Neural progenitor cell (in vitro differentiated cells): ENCODE data around the gene KLK14. TPM values are rescaled to one million over a fixed set of nuclear protein-coding genes. Genes with fewer than 3 reads are reported as not detected.

Experiments
- DNase-seq: peaks from one replicate; pipeline ENCODE4 v3.0.0-alpha.2; 2016; ENCODE audit warnings: low spot score
- H2AFZ ChIP-seq: fragments of 200-600 bp; sonication (generic); replicated peaks from 2 replicates; pipeline ENCODE4 v1.6.1; 2016; ENCODE audit warnings: antibody characterized with exemption
- H3F3A ChIP-seq: fragments of 200-600 bp; sonication (generic); 2 replicates; pipeline ENCODE4 v1.6.1; 2016; ENCODE audit warnings: antibody characterized with exemption, low read depth
- H3K27ac ChIP-seq: fragments of 200-600 bp; sonication (generic); 2 replicates; pipeline ENCODE4 v1.5.1; 2016; ENCODE audit warnings: mild to moderate bottlenecking
- H3K27me3 ChIP-seq: fragments of 200-600 bp; sonication (generic); 2 replicates; pipeline ENCODE4 v1.6.1; 2016; ENCODE audit warnings: mild to moderate bottlenecking, moderate library complexity
- H3K36me3 ChIP-seq: fragments of 200-600 bp; sonication (generic); 2 replicates; pipeline ENCODE4 v1.5.1; 2016
- H3K4me1 ChIP-seq: fragments of 200-600 bp; sonication (generic); 2 replicates; pipeline ENCODE4 v1.6.1; 2016; ENCODE audit warnings: mixed run types
- H3K4me2 ChIP-seq: fragments of 200-600 bp; sonication (generic); 2 replicates; pipeline ENCODE4 v1.6.1; 2016
- H3K4me3 ChIP-seq: fragments of 200-600 bp; sonication (generic); 2 replicates; pipeline ENCODE4 v1.5.1; 2016
- H3K79me2 ChIP-seq: fragments of 200-600 bp; sonication (generic); 2 replicates; pipeline ENCODE4 v1.6.1; 2016; ENCODE audit warnings: low read depth
- H3K9ac ChIP-seq: fragments of 200-600 bp; sonication (generic); 2 replicates; pipeline ENCODE4 v1.6.1; 2016
- H3K9me3 ChIP-seq: fragments of 200-600 bp; sonication (generic); 2 replicates; pipeline ENCODE4 v1.5.1; 2016; ENCODE audit warnings: low read depth
- H4K20me1 ChIP-seq: fragments of 200-600 bp; sonication (generic); 2 replicates; pipeline ENCODE4 v1.6.1; 2016; ENCODE audit warnings: low read depth
- H3K27ac Mint-ChIP-seq: 3 replicates; pipeline ENCODE4 v1.8.0; 2021; ENCODE audit warnings: mixed read lengths
- H3K27me3 Mint-ChIP-seq: 2 replicates; pipeline ENCODE4 v1.8.0; 2022; ENCODE audit warnings: low read depth, mild to moderate bottlenecking, inconsistent platforms, moderate library complexity, mixed read lengths; ENCODE audit not compliant: insufficient read depth
- H3K36me3 Mint-ChIP-seq: 3 replicates; pipeline ENCODE4 v1.8.0; 2021; ENCODE audit warnings: mixed read lengths
- H3K4me1 Mint-ChIP-seq: 3 replicates; pipeline ENCODE4 v1.8.0; 2021; ENCODE audit warnings: mixed read lengths
- H3K4me3 Mint-ChIP-seq: 3 replicates; pipeline ENCODE4 v1.8.0; 2021; ENCODE audit warnings: mild to moderate bottlenecking, moderate library complexity, mixed read lengths
- H3K9me3 Mint-ChIP-seq: 3 replicates; pipeline ENCODE4 v1.8.0; 2020; ENCODE audit warnings: mixed read lengths
- CTCF ChIP-seq: fragments of 200-600 bp; sonication (generic); IDR thresholded peaks from 2 replicates; pipeline ENCODE4 v1.5.1; 2017; ENCODE audit warnings: antibody characterized with exemption, mild to moderate bottlenecking
- EZH2 ChIP-seq: fragments of 200-600 bp; sonication (generic); IDR thresholded peaks from 2 replicates; pipeline ENCODE4 v1.6.1; 2017; ENCODE audit warnings: antibody characterized with exemption, mild to moderate bottlenecking, moderate library complexity
- EZH2phosphoT487 ChIP-seq: fragments of 200-600 bp; sonication (generic); IDR thresholded peaks from 2 replicates; pipeline ENCODE4 v1.6.1; 2017; ENCODE audit warnings: antibody characterized with exemption
- total RNA-seq: library from RNA; depleted of rRNA; stranded (reverse); fragments of >200 nt; gene quantifications from 2 replicates; pipeline ENCODE4 v1.2.3, GENCODE V29; 2015; ENCODE audit warnings: low replicate concordance

KLK14 gene
- total RNA-seq, 1 donor from 2014 or later: not detected

- TF ChIP-seq EZH2phosphoT487 (no peak), CTCF (no peak), EZH2 (no peak)
- H3K27me3 Mint-ChIP-seq: peaks cover 10% of the 10 kb centered on the region
- H3K27me3 ChIP-seq: peaks cover 49% of the 10 kb centered on the region
- no peak overlapping the region for H3K4me3 ChIP-seq
- no peaks in the 10 kb centered on the region for H3K36me3 ChIP-seq
- no peaks in the 10 kb centered on the region for H4K20me1 ChIP-seq
- no peak overlapping the region for H2AFZ ChIP-seq
- no peaks in the 10 kb centered on the region for H3K4me1 ChIP-seq
- no peak overlapping the region for H3K9ac ChIP-seq
- H3K27ac ChIP-seq: no peak overlapping the region
- DNase-seq: no peak
- no peaks in the 10 kb centered on the region for H3K9me3 ChIP-seq
- no peaks in the 10 kb centered on the region for H3F3A ChIP-seq
- H3K4me2 ChIP-seq: no peak overlapping the region
- no peak overlapping the region for H3K27ac Mint-ChIP-seq
- no peak overlapping the region for H3K4me3 Mint-ChIP-seq
- no peaks in the 10 kb centered on the region for H3K9me3 Mint-ChIP-seq
- no peaks in the 10 kb centered on the region for H3K36me3 Mint-ChIP-seq
- H3K79me2 ChIP-seq: no peaks in the 10 kb centered on the region
- no peaks in the 10 kb centered on the region for H3K4me1 Mint-ChIP-seq
Measured at GRCh38 chr19:51116736-51117286, 34.1 kb upstream of the KLK14 start.

DNA sequence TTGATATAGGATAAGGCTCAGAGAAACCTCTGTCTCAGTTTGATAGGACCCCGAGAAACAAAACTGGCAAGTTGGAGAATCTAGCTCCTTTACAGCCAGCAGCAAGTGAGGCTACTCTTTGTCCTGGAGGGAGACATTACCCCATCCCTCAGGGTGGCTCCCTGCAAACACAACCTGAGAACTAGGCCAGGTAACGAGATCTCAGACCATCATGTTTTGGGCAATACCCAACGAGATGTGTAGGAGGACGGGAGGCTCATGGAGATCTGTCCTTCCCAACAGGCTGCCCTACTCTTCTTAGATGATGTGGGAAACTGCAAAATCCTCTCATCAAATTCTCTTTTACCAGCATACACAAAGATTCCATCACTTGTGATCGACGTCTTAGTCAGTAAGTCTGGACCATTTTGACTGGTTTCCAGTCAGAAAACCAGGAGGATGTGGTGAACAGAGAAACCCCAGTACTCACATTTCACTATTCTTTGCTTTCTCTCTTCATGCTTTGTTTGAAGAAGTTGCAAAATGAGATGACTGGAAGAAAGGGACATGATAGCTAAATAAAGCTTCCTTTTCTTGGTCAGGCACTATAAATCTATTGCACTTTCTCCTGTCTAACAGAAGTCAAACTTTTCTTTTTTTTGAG is 31.5 kb upstream of the KLK14 start:
- H3K79me2 ChIP-seq: no peaks in the 10 kb centered on the region
- peaks cover 74% of the 10 kb centered on the region for H3K27me3 ChIP-seq
- no peak for DNase-seq
- Mint-ChIP-seq H3K9me3 (no peaks in the 10 kb centered on the region), H3K36me3 (no peaks in the 10 kb centered on the region), H3K27me3 (peaks cover 10% of the 10 kb centered on the region), H3K27ac (no peak overlapping the region), H3K4me3 (no peak overlapping the region), H3K4me1 (no peaks in the 10 kb centered on the region)
- H4K20me1 ChIP-seq: no peaks in the 10 kb centered on the region
- H3K4me1 ChIP-seq: no peaks in the 10 kb centered on the region
- H3K4me3 ChIP-seq: no peak overlapping the region
- no peak for TF ChIP-seq EZH2phosphoT487
- no peak for TF ChIP-seq EZH2
- no peak for TF ChIP-seq CTCF
- no peak overlapping the region for H3K27ac ChIP-seq
- no peak overlapping the region for H2AFZ ChIP-seq
- no peak overlapping the region for H3K9ac ChIP-seq
- H3K9me3 ChIP-seq: no peaks in the 10 kb centered on the region
- no peaks in the 10 kb centered on the region for H3K36me3 ChIP-seq
- no peaks in the 10 kb centered on the region for H3F3A ChIP-seq
- no peak overlapping the region for H3K4me2 ChIP-seq

DNA sequence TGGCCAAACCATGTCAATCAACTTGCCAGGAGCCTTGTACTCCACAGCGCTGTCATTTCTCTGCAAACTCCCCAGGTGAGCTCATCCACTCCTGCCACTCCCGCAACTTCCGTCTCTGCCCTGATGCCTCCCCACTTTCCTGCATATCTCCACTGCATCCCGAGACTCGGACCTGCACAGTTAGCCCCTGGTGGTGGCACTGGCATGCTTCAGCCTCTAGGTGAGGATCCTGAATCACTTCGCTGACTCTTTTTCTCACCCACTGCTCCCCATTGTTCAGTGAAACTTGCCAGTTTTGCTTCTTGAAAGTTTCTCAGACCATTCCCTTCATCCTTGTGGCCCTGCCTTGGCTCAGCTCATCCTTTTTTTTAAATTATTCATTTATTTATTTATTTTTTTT is 28.9 kb upstream of the KLK14 start:
- Histone ChIP-seq H3K4me3 (no peak overlapping the region), H3K27me3 (peaks cover 69% of the 10 kb centered on the region), H4K20me1 (peaks cover 7% of the 10 kb centered on the region), H2AFZ (no peak overlapping the region), H3K36me3 (no peaks in the 10 kb centered on the region), H3K9me3 (no peaks in the 10 kb centered on the region), H3F3A (no peaks in the 10 kb centered on the region), H3K4me1 (peaks cover 4% of the 10 kb centered on the region), H3K79me2 (peaks cover 10% of the 10 kb centered on the region), H3K27ac (no peak overlapping the region), H3K4me2 (no peak overlapping the region), H3K9ac (no peak overlapping the region)
- peak; percentile 51 for DNase-seq
- no peaks in the 10 kb centered on the region for H3K9me3 Mint-ChIP-seq
- H3K4me3 Mint-ChIP-seq: no peak overlapping the region
- H3K27ac Mint-ChIP-seq: no peak overlapping the region
- no peaks in the 10 kb centered on the region for H3K36me3 Mint-ChIP-seq
- peaks cover 10% of the 10 kb centered on the region for H3K27me3 Mint-ChIP-seq
- peaks cover 13% of the 10 kb centered on the region for H3K4me1 Mint-ChIP-seq
- no peak for TF ChIP-seq EZH2phosphoT487
- TF ChIP-seq CTCF: peak; percentile 45
